Cardiac ventricle fibroblast (primary cell): ENCODE data around the gene CCR2. TPM values are rescaled to one million over a fixed set of nuclear protein-coding genes. Genes with fewer than 3 reads are reported as not detected.

Experiments
- total RNA-seq: library from RNA; depleted of rRNA; stranded (reverse); fragments of >200 nt; gene quantifications from 2 replicates; pipeline ENCODE4 v1.2.3, GENCODE V29; 2015

CCR2 gene
- not detected in 2 replicates for total RNA-seq

DNA sequence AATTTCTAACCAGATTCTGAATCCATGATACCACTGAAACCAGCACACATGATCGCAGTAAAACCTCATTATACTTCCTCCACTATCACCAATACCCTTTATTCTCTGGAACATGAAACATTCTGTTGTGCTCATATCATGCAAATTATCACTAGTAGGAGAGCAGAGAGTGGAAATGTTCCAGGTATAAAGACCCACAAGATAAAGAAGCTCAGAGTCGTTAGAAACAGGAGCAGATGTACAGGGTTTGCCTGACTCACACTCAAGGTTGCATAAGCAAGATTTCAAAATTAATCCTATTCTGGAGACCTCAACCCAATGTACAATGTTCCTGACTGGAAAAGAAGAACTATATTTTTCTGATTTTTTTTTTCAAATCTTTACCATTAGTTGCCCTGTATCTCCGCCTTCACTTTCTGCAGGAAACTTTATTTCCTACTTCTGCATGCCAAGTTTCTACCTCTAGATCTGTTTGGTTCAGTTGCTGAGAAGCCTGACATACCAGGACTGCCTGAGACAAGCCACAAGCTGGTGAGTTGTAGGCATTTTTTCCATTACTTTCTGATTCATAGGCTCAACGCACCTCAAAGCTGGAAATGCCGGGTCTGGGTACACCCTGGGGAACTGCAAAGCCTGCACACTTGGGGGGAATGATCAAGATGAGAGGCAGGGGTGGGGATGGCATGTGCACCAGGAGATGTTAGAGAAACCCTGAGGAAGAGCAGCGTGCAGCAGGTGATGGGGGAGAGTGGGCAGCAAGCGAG is at the start of gene CCR2:
TSS of gene CCR2 (plus strand) at position 465 of the 764 bp plus-strand sequence. CDS start 3,417 bp downstream, outside the sequence.

DNA sequence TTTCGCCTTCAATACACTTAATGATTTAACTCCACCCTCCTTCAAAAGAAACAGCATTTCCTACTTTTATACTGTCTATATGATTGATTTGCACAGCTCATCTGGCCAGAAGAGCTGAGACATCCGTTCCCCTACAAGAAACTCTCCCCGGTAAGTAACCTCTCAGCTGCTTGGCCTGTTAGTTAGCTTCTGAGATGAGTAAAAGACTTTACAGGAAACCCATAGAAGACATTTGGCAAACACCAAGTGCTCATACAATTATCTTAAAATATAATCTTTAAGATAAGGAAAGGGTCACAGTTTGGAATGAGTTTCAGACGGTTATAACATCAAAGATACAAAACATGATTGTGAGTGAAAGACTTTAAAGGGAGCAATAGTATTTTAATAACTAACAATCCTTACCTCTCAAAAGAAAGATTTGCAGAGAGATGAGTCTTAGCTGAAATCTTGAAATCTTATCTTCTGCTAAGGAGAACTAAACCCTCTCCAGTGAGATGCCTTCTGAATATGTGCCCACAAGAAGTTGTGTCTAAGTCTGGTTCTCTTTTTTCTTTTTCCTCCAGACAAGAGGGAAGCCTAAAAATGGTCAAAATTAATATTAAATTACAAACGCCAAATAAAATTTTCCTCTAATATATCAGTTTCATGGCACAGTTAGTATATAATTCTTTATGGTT is 17.1 kb downstream of the CCR2 start, which contains the start of gene CCR5:
TSS of gene CCR5 (plus strand) at position 108 of the 680 bp plus-strand sequence. CDS start 1,957 bp downstream, outside the sequence.

DNA sequence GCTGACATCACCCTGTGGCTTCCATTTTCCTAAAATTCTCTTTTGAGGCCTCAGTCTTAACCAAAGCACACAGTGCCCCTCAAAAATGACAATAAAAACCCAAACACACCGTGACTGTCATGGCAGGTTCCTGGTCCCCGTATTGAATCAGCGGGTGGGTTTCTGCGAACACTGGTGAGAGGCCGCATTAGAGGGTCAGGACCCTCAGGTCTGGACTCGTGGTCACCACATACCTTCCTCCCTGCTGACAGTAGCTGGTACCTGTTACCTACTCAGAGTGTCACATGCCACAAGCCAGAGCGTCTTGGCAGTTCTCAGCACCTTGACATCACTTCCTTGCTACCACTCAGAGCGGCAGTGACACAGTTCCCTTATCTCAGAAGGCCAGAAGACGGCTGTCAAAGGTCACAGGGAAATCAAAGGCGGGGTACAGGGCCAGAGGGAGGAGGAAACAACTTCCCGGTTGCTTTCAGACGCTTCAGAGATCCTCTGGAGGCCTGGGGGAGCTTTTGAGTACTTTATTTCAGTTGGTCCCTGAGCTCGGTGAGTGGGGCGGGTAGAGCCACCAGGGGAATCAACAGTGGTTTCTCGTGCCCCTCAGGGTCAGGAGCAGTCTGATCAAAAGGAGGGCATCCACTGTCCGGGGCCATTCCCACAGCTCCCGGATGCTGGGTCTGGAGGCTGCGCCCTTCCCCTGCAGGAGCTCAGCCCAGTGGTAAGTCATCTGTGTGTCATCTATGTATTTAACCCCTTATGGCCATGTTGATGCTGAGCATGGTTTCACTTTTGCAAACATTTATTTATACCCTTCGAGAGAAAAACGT is 53.1 kb downstream of the CCR2 start, which contains the start of the genes CCR5AS and CCRL2:
TSS of gene CCR5AS (minus strand) at position 279 of the 824 bp plus-strand sequence.
TSS of gene CCRL2 (plus strand) at position 472 of the 824 bp plus-strand sequence. CDS start 821 bp downstream, outside the sequence.

Other genes with a start within 250 kb of the CCR2 start
- gene CCR1, start 145.8 kb upstream of the CCR2 start, total RNA-seq, result 0.34 TPM in 1 of 2 replicates, not detected in the other
- gene CCR3, start 111.7 kb upstream of the CCR2 start, total RNA-seq, result not detected in 2 replicates
- not detected in 2 replicates for gene CCR5, start 16.8 kb downstream of the CCR2 start, total RNA-seq
- gene CCRL2, start 53.1 kb downstream of the CCR2 start, total RNA-seq, result 0.62 and 0.83 TPM in 2 replicates
- gene LTF, start 110.8 kb downstream of the CCR2 start, total RNA-seq, result not detected in 2 replicates
- not detected in 2 replicates for gene RTP3, start 143.9 kb downstream of the CCR2 start, total RNA-seq
- 0.10 and 0.37 TPM in 2 replicates for gene LRRC2, start 212.2 kb downstream of the CCR2 start, total RNA-seq